ENCODE results near the gene POLH.

DNA sequence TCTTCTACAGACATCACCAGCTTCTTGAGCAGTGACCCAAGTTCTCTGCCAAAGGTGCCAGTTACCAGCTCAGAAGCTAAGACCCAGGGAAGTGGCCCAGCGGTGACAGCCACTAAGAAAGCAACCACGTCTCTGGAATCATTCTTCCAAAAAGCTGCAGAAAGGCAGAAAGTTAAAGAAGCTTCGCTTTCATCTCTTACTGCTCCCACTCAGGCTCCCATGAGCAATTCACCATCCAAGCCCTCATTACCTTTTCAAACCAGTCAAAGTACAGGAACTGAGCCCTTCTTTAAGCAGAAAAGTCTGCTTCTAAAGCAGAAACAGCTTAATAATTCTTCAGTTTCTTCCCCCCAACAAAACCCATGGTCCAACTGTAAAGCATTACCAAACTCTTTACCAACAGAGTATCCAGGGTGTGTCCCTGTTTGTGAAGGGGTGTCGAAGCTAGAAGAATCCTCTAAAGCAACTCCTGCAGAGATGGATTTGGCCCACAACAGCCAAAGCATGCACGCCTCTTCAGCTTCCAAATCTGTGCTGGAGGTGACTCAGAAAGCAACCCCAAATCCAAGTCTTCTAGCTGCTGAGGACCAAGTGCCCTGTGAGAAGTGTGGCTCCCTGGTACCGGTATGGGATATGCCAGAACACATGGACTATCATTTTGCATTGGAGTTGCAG is 37.9 kb downstream of the POLH start:
- no peak for TF ChIP-seq YY1 (IDR thresholded peaks at IDR 0.05; ENCODE audit: insufficient read depth, insufficient read length)
- no peak for TF ChIP-seq SUZ12 (IDR thresholded peaks at IDR 0.05; ENCODE audit: extremely low read depth, insufficient read depth, insufficient read length)

Measured in NT2/D1 (cell line).